Upper lobe of left lung (tissue), 6 donors: ENCODE measurements around the gene CNST. TPM values are rescaled to one million over a fixed set of nuclear protein-coding genes. Genes with fewer than 3 reads are reported as not detected.

Experiments used
- ATAC-seq, 2 donors: fragments of 200-7000 bp; cut with Tn5 transposase; one replicate each; pipeline ENCODE4 v1.9.1; 2022; ENCODE audit warnings: mild to moderate bottlenecking in 2 of 2, moderate library complexity in 2 of 2; ENCODE audit not compliant: low FRiP score in 2 of 2
- DNase-seq, 2 donors: peaks; one replicate each; pipeline ENCODE4 v3.0.0-alpha.2; 2019 to 2020
- H3K27ac ChIP-seq, 4 donors: fragments of 200-600 bp; sonication (generic); one replicate each; pipeline ENCODE4 v1.5.1; 2016 to 2019
- H3K27me3 ChIP-seq, 4 donors: fragments of 200-600 bp; sonication (generic); one replicate each; pipeline ENCODE4 v1.5.1; 2017 to 2019
- H3K36me3 ChIP-seq, 4 donors: fragments of 200-600 bp; sonication (generic); one replicate each; pipeline ENCODE4 v1.5.1; 2016 to 2019
- H3K4me1 ChIP-seq, 4 donors: fragments of 200-600 bp; sonication (generic); one replicate each; pipeline ENCODE4 v1.5.1; 2018 to 2019
- H3K4me3 ChIP-seq, 4 donors: fragments of 200-600 bp; sonication (generic); one replicate each; pipeline ENCODE4 v1.5.1; 2017 to 2019; ENCODE audit warnings: mild to moderate bottlenecking in 2 of 4, moderate library complexity in 1 of 4
- H3K9me3 ChIP-seq, 4 donors: fragments of 200-600 bp; sonication (generic); one replicate each; pipeline ENCODE4 v1.5.1; 2018 to 2019
- EP300 ChIP-seq, 4 donors: sonication (generic); formaldehyde crosslinking; IDR thresholded peaks; one replicate each; pipeline ENCODE4 v1.5.1; 2017; ENCODE audit warnings: antibody characterized with exemption in 4 of 4, control low read depth in 2 of 4
- POLR2A ChIP-seq, 4 donors: fragments of 450-650 bp; IDR thresholded peaks; one replicate each; pipeline ENCODE4 v1.5.1; 2016 to 2017; ENCODE audit warnings: antibody characterized with exemption in 4 of 4, mild to moderate bottlenecking in 2 of 4
- POLR2AphosphoS5 ChIP-seq, 2 donors: sonication (generic); formaldehyde crosslinking; IDR thresholded peaks; one replicate each; pipeline ENCODE4 v1.5.1; 2017; ENCODE audit warnings: antibody characterized with exemption in 2 of 2
- WGBS, 2 donors: methylation state at CpG; one replicate each; pipeline ENCODE4 v1.1.5; 2017 to 2018; 5-methylcytosine and 5-hydroxymethylcytosine counted together
- total RNA-seq, 6 donors: library from RNA; depleted of rRNA in 4 of 6; stranded (reverse); fragments of >200 nt in 4 of 6; gene quantifications; one replicate each; pipeline versions ENCODE4 v1.1.0 to v1.2.1, GENCODE V29; 2016 to 2021
- TF ChIP-seq, protein P1 (sequence below), 6 experiments: fragments of 450-650 bp in 4 of 6; fragments of 200-600 bp in 2 of 6; sonication (generic) in 2 of 6; IDR thresholded peaks; one replicate each; pipeline ENCODE4 v1.5.1; 2016 to 2019; ENCODE audit warnings: antibody characterized with exemption in 6 of 6
- donor health status: DM: no; HTN: no; CAD: no; lungs with moderate emphysema.
- donor health status: DM: no; HTN: yes; CAD: no; lungs with severe emphysema.

Gene CNST
- total RNA-seq, 6 donors from 2014 or later = 22.1 to 40.1 (median 29.2) TPM

DNA sequence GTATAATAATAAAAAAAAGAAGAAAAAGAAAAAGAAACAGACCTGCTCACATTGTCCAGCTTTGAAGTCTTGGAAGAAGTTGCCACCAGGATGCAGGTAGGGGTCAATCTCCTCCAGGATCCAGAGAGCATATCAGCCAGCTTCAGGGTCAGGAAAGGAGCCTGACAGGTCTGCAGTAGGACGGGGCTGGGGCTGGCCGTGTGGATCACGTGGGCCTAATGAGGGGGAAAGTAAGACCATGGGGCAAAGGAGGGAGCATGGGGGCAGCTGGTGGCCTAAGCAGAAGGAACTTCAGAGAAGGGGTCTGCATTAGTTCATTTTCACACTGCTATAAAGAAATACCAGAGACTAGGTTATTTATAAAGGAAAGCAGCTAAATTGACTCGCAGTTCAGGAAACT is 39.9 kb upstream of the CNST start:
- 84 to 91% methylated on average over 4 of the region's 4 CpGs for WGBS, 2 donors
- no peaks in the 10 kb centered on the region for H3K27me3 ChIP-seq
- H3K4me1 ChIP-seq = peaks cover 0 to 5% (median 0%) of the 10 kb centered on the region in 4 donors
- TF ChIP-seq, protein P1, sequence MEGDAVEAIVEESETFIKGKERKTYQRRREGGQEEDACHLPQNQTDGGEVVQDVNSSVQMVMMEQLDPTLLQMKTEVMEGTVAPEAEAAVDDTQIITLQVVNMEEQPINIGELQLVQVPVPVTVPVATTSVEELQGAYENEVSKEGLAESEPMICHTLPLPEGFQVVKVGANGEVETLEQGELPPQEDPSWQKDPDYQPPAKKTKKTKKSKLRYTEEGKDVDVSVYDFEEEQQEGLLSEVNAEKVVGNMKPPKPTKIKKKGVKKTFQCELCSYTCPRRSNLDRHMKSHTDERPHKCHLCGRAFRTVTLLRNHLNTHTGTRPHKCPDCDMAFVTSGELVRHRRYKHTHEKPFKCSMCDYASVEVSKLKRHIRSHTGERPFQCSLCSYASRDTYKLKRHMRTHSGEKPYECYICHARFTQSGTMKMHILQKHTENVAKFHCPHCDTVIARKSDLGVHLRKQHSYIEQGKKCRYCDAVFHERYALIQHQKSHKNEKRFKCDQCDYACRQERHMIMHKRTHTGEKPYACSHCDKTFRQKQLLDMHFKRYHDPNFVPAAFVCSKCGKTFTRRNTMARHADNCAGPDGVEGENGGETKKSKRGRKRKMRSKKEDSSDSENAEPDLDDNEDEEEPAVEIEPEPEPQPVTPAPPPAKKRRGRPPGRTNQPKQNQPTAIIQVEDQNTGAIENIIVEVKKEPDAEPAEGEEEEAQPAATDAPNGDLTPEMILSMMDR (IDR thresholded peaks at IDR 0.05) = no peak
- TF ChIP-seq POLR2A (IDR thresholded peaks at IDR 0.05) = no peak
- no peak for TF ChIP-seq EP300 (IDR thresholded peaks at IDR 0.05)
- no peak for TF ChIP-seq POLR2AphosphoS5 (IDR thresholded peaks at IDR 0.05)
- DNase-seq = peak in 1 of 2 donors; percentile 36
- peaks cover 4 to 11% (median 7%) of the 10 kb centered on the region in 4 donors for H3K9me3 ChIP-seq
- no peaks in the 10 kb centered on the region for H3K36me3 ChIP-seq
- no peak overlapping the region for H3K27ac ChIP-seq
- ATAC-seq = no peak
- no peak overlapping the region for H3K4me3 ChIP-seq

DNA sequence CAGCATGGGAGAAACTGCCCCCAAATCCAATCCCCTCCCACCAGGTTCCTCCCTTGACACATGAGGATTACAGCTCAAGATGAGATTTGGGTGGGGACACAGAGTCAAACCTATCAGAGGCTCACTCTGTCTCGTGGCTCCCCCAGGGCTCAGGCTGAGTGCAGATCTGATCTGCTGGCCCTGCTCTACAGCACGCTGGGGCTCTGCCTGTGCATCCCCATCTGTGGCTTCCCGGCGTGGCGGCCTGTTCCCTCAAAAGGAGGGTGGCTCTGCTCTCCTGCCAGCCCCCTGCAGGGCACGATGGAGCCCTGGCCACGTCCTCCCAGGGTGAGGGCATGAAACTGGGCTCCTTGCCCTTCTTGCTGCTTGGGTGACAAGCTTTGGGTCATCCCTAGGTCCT is 39.3 kb upstream of the CNST start:
- DNase-seq (peak in 1 of 2 donors; percentile 46), ATAC-seq (no peak)
- TF ChIP-seq, protein P1 (IDR thresholded peaks at IDR 0.05) = no peak
- TF ChIP-seq POLR2AphosphoS5 (IDR thresholded peaks at IDR 0.05) (no peak), EP300 (IDR thresholded peaks at IDR 0.05) (no peak), POLR2A (IDR thresholded peaks at IDR 0.05) (no peak)
- Histone ChIP-seq H3K4me3 (no peak overlapping the region), H3K4me1 (peaks cover 0 to 5% (median 0%) of the 10 kb centered on the region in 4 donors), H3K27ac (no peak overlapping the region), H3K27me3 (no peaks in the 10 kb centered on the region), H3K9me3 (peaks cover 4 to 11% (median 7%) of the 10 kb centered on the region in 4 donors), H3K36me3 (no peaks in the 10 kb centered on the region)
- WGBS, 2 donors = 84 to 93% methylated on average over 7 of the region's 7 CpGs

DNA sequence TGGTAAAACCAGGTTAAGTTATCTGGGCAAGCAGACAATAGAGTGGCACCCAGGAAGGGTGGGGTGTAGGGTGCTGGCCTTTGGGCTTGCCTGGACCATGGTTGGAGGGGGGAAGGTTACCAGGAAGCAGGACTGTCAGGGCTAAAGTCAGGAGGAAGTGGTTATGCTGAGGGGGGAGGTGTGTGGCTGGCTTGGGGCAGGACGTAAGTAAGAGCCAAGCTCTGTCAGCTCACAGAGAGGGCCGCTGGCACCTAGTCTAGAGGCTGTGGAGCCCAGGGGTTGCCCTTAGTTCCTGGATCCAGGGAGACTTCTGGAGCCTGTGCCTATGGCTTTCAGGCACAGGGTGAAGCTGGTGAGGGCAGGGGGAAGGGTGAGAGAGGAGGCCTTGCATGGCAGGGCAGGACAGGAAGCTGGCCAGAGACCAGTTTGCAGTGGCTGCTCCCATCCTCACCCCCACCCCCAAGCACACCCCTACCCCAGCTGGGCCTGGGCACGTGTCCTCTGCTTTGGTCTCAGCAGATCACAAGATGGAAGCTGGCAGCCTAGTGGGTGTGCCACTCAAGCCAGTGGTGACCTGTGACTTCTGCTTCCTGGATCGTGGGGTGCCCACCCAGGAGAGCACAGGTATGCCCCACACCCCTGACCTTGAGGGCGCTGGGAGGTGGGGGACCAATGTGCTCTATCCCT is 38.7 kb upstream of the CNST start:
- H3K27me3 ChIP-seq = no peaks in the 10 kb centered on the region
- H3K27ac ChIP-seq = no peak overlapping the region
- peak in 1 of 2 donors; percentile 35 for ATAC-seq
- H3K4me3 ChIP-seq = no peak overlapping the region
- no peak for DNase-seq
- no peaks in the 10 kb centered on the region for H3K36me3 ChIP-seq
- peaks cover 4 to 11% (median 7%) of the 10 kb centered on the region in 4 donors for H3K9me3 ChIP-seq
- H3K4me1 ChIP-seq = peaks cover 0 to 5% (median 0%) of the 10 kb centered on the region in 4 donors
- TF ChIP-seq, protein P1 (IDR thresholded peaks at IDR 0.05) = no peak
- TF ChIP-seq POLR2AphosphoS5 (IDR thresholded peaks at IDR 0.05) (no peak), EP300 (IDR thresholded peaks at IDR 0.05) (no peak), POLR2A (IDR thresholded peaks at IDR 0.05) (no peak)
- WGBS, 2 donors = 40 to 44% methylated on average over 5 of the region's 5 CpGs

DNA sequence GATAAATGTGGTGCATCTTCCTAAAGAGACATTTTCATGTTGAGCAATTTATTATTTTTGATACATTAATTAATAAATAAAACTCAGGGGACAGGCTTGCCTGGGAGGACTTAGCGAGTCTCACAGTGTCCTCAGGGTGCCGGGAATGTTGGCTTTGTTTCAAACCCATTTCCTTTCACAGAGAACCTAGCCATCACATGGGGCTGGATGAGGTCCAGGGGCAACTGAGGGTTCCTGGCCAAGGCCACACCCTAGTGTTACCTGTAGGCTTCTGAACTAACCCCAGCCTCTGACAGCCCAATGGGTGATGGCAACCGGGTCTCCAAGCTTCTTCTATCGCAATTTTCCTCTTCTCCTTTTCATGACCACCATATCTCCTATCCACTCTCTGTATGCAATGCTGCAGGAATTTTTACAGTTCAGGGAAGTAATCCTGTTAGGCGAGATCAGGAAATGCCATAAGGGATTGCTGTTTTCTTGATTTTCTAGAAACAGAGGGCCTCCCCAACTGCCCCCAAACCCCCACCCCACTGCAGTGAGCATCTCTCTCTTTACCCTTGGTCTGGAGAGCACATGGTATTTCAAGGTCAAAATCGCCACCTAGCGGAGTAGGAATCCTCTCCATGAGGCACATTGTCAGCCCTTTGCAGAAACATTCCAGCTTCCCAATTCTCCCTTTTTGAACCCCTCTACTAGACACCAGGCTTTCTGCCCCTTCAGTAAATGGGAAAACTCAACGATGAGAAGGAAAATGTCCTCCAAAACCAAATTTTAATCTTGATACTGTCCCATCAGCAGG is 37.1 kb upstream of the CNST start:
- H3K36me3 ChIP-seq = no peaks in the 10 kb centered on the region
- peaks cover 4 to 11% (median 7%) of the 10 kb centered on the region in 4 donors for H3K9me3 ChIP-seq
- no peak overlapping the region for H3K27ac ChIP-seq
- no peaks in the 10 kb centered on the region for H3K27me3 ChIP-seq
- 61 to 77% methylated on average over 8 of the region's 8 CpGs for WGBS, 2 donors
- TF ChIP-seq POLR2AphosphoS5 (IDR thresholded peaks at IDR 0.05) (no peak), POLR2A (IDR thresholded peaks at IDR 0.05) (no peak)
- TF ChIP-seq, protein P1 (IDR thresholded peaks at IDR 0.05) = no peak
- no peak overlapping the region for H3K4me3 ChIP-seq
- H3K4me1 ChIP-seq = peaks cover 0 to 13% (median 4%) of the 10 kb centered on the region in 4 donors
- peak in 1 of 2 donors; percentile 40 for DNase-seq
- no peak for ATAC-seq
